Hematopoietic multipotent progenitor cell treated with erythropoietin and hydrocortisone succinate and interleukin-3 and kit ligand, for 15 days (in vitro differentiated cells): ENCODE measurements around the gene ADAMTS17.

Experiments
- DNase-seq: peaks from one replicate; pipeline ENCODE4 v3.0.0-alpha.2; 2015; ENCODE audit warnings: low spot score

ADAMTS17 gene

GRCh38 chr15:100029868-100030479 lies 311.8 kb downstream of the ADAMTS17 start:
- DNase-seq = no peak

- DNase-seq = no peak
These were observed 312.7 kb downstream of the ADAMTS17 start for GRCh38 chr15:100029045-100029444.

GRCh38 chr15:100026041-100026440 lies 315.7 kb downstream of the ADAMTS17 start:
- no peak for DNase-seq

- DNase-seq = no peak
These were observed 319.0 kb downstream of the ADAMTS17 start for GRCh38 chr15:100022806-100023205.

- no peak for DNase-seq
These were observed 319.4 kb downstream of the ADAMTS17 start for GRCh38 chr15:100022391-100022790.

GRCh38 chr15:100021653-100022052 lies 320.1 kb downstream of the ADAMTS17 start:
- no peak for DNase-seq

GRCh38 chr15:100020614-100021013 lies 321.2 kb downstream of the ADAMTS17 start:
- DNase-seq = no peak

GRCh38 chr15:100020189-100020588 lies 321.6 kb downstream of the ADAMTS17 start:
- DNase-seq = no peak

GRCh38 chr15:100019601-100020000 lies 322.2 kb downstream of the ADAMTS17 start:
- DNase-seq = no peak

- DNase-seq = no peak
These were observed 323.6 kb downstream of the ADAMTS17 start for GRCh38 chr15:100018191-100018590.

GRCh38 chr15:100017140-100017539 lies 324.6 kb downstream of the ADAMTS17 start:
- DNase-seq = no peak

GRCh38 chr15:100016632-100017031 lies 325.1 kb downstream of the ADAMTS17 start:
- DNase-seq = no peak

- no peak for DNase-seq
These were observed 330.5 kb downstream of the ADAMTS17 start for GRCh38 chr15:100011235-100011634.

GRCh38 chr15:100009372-100009771 lies 332.4 kb downstream of the ADAMTS17 start:
- no peak for DNase-seq

- DNase-seq = no peak
These were observed 333.5 kb downstream of the ADAMTS17 start for GRCh38 chr15:100008258-100008657.

- no peak for DNase-seq
These were observed 334.2 kb downstream of the ADAMTS17 start for GRCh38 chr15:100007609-100008008.

GRCh38 chr15:100005715-100006114 lies 336.1 kb downstream of the ADAMTS17 start:
- DNase-seq = no peak

GRCh38 chr15:100005013-100005412 lies 336.8 kb downstream of the ADAMTS17 start:
- DNase-seq = no peak

- no peak for DNase-seq
These were observed 338.8 kb downstream of the ADAMTS17 start for GRCh38 chr15:100002787-100003536.

- no peak for DNase-seq
These were observed 339.6 kb downstream of the ADAMTS17 start for GRCh38 chr15:100002086-100002620.

GRCh38 chr15:100001405-100001804 lies 340.4 kb downstream of the ADAMTS17 start:
- no peak for DNase-seq

GRCh38 chr15:99999282-100000070 lies 342.3 kb downstream of the ADAMTS17 start:
- no peak for DNase-seq

GRCh38 chr15:99998661-99999101 lies 343.1 kb downstream of the ADAMTS17 start:
- no peak for DNase-seq
